GM11168 (cell line): ENCODE data around the gene GNAS.
"Not testable (repeated sequence)": the region's sequence is repeated elsewhere in the genome, so short reads cannot be mapped to it uniquely, and the experiment has no call there.

Experiments
- in situ Hi-C: fragments of 300-500 bp; cut with MboI; formaldehyde crosslinking; loops from one replicate; pipeline ENCODE4 v1.12.0; 2022; ENCODE audit warnings: low sequenced_read_pairs; ENCODE audit not compliant: unreplicated experiment

Gene GNAS

DNA sequence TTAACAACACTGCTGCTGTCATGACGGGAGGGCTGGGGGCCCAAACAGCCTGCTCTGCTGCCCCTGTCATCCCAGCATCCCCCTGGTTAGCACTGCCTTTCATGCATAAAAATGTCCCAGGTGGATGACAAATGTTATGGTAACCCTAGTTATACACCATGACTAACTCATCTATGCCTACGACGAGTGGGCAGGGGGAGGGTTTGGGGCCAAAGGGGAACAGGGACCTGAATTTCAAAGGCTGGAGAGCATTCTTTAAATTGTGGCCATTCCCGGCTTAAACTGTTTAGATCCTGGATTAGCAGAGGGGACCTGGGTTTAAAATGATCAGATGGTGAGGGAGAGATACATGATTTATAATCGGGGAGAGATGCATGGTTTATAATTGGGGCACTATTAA, 26.2 kb upstream of the GNAS start:
- in situ Hi-C loops, result no loop called here

DNA sequence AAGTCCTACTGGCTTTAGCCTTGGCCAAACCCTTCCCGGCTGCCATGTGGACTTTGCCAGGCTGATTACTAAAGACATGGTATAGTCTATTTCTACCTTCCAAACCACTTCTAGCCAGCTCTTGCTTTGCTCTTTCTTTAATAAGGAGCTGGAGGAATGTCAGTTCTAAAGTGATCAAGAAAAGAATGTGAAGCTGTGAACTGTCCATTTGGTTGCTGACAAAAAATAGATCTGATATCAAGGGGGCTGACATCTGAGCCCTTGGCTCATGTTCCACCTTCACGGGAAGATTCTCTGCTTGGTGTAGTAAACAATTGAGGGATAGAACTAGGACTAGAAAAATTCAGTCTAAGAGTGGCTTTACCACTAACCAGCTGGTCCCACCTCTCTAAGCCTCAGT, 24.4 kb upstream of the GNAS start:
- in situ Hi-C loops, result no loop called here

DNA sequence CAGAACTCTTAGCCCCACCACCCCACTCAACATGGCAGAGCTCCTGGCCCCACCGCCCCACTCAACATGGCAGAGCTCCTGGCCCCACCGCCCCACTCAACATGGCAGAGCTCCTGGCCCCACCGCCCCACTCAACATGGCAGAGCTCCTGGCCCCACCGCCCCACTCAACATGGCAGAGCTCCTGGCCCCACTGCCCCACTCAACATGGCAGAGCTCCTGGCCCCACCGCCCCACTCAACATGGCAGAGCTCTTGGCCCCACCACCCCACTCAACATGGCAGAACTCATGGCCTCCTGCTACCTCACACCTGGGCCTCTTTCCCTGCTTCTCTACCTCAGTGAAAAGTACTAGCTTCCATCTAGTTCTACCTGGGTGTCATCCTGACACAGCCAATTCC, 23.7 kb upstream of the GNAS start:
- in situ Hi-C loops, result not testable (repeated sequence)

DNA sequence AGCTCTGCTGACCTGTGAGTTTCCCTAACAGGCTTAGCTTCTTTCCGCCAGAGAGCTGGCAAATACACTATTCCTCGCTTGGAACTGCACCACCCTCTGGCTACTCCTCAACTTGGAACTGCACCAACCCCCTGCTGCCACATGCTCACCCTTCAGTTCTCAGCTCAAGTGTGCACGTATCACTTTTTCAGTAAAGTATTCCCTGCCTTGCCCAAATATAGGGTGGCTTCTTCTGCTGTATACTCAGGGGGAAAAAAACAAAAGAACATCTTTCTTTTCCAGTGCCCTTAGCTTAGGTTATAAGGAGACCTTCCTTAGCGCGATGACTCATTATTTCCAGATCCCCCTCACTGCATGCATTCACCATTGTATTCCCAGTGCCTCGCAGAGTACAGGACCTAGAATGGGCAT, 23.0 kb upstream of the GNAS start:
- in situ Hi-C loops, result no loop called here

DNA sequence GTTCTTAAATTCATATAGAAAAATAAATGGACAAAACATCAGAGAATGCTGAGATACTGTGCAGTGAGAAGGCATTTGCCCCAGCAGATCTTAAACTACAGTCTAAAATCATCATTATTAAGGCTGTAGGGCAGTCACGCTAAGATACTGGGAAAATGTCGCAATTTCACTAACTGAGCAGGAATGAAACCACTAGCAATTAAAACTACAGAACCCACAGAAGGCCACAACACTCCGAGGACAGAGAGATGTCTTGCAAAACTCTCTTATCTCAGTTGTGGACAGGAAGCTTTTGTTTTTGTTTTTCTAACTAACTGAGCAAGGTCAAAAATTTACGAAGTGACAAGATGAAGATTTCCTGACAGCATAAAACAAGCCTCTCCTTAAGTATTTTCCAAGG, 20.1 kb upstream of the GNAS start:
- in situ Hi-C loops, result no loop called here

DNA sequence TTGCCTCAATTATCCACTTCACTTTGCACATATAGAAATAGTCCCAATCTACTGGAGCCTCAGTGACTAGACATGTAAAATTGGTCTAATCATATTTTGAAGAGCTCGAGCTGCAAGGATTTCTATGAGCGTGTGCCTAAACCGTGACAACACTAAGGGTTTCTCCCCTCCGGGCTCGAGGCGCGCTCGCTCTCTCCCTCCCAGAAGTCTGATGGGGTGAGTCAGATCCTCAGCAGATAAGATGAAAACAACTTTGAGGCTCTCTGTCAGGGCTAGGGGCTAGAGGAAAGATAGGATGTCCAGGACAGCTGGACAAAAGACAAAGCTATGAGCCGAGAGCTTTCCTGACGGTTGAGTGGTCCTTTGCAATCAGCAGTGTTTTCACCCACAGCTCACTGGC, 18.6 kb upstream of the GNAS start:
- in situ Hi-C loops, result no loop called here

DNA sequence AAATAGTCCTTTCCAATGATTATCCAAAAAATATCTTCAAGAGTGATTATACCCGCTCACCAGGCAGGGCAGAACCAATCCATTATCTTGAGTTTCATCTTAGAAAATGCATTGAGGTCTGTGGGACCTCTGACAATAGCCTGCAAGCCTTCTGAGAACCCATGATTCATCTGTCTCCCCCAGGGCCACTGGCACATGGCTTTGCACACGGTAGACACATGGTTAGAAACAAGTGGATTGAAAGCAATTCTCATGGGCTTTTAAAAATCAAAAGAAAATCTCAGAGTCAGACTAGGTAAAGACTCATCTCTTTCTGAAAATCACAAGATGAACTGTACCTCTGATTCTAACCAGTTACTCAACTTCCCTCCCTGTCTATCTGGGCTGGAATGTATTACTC, 17.3 kb upstream of the GNAS start:
- in situ Hi-C loops, result no loop called here

DNA sequence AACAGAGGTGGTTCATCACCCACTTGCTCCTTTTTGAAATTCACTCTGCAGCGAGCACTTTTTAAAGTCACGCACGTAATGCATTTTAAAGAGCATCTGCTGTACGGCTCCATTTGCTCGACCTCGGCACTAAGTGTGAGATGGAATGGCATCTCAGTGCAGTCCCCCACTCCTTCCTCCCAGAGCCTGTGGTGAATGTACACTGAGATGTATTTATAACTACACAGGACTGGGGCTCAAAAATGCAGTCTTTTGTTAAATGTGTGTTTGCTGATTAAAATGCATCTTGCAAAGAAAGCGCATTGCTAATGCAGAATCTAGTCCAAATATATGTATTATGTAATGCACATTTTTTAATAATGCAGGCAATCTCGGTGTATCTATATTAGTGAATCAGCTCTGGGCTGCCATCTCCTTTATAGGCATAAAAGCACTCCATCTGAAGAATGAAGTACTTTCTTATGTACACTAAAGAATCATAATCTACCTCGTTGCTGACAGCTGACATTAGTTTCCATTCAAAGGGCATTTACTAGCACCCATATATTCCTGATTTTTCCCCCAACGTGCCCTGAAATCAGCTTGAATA, 15.8 kb upstream of the GNAS start:
- in situ Hi-C loops, result no loop called here

DNA sequence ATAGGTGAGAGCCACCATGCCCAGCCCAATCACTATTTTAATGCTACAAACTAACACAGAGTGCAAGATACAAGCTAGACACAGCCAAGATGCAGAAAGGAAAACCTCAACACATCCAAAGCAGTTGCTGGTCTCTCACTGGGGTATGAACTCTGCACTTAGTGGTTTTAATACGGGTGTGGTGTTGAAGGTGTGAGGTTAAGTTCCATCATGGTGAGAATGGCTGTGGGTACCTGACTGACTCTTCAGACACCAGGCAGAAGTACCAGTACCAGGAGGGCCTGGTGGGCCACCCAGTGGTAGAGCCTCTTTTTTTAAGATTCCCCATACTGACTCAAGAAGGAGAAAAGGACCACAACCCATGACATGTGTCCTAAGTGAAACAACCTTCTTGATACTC, 14.8 kb upstream of the GNAS start:
- in situ Hi-C loops, result no loop called here

DNA sequence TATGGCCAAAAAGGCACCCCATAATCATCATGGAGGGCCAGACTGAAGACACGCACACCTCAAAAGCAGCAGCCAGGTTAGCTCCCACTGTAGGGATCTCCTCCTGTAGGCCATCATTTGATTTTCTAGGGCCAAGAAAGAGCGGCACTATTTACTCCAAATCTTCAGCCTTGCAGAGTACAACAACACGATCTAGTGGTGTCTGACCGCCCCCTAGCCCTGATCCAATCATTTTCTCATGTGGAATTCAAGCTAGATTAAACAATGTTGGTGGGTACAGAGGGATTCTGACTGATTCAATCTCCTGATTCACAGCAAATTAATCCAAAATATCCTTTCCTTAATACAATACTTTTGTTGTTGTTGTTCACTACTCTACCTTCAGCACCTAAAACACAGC, 14.3 kb upstream of the GNAS start:
- in situ Hi-C loops, result no loop called here

DNA sequence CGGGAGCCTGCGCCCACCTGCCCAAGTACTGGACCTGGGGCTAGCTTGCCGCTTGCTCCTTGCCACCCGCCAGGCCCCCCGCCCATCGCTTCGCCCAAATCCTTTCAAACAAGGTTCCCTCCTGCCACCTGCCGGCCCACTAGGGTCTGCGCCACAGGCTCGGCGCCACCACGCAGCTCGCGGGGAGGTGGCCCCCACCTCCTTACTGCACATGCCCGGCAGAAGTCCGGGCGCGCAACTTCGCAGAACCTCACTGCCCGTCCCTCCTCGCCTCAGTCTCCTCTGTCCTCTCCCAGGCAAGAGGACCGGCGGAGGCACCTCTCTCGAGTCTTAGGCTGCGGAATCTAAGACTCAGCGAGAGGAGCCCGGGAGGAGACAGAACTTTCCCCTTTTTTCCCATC, 13.0 kb upstream of the GNAS start:
- in situ Hi-C loops, result no loop called here

DNA sequence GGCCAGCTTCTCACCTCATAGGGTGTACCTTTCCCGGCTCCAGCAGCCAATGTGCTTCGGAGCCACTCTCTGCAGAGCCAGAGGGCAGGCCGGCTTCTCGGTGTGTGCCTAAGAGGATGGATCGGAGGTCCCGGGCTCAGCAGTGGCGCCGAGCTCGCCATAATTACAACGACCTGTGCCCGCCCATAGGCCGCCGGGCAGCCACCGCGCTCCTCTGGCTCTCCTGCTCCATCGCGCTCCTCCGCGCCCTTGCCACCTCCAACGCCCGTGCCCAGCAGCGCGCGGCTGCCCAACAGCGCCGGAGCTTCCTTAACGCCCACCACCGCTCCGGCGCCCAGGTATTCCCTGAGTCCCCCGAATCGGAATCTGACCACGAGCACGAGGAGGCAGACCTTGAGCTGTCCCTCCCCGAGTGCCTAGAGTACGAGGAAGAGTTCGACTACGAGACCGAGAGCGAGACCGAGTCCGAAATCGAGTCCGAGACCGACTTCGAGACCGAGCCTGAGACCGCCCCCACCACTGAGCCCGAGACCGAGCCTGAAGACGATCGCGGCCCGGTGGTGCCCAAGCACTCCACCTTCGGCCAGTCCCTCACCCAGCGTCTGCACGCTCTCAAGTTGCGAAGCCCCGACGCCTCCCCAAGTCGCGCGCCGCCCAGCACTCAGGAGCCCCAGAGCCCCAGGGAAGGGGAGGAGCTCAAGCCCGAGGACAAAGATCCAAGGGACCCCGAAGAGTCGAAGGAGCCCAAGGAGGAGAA, 12.3 kb upstream of the GNAS start:
- in situ Hi-C loops, result no loop called here

DNA sequence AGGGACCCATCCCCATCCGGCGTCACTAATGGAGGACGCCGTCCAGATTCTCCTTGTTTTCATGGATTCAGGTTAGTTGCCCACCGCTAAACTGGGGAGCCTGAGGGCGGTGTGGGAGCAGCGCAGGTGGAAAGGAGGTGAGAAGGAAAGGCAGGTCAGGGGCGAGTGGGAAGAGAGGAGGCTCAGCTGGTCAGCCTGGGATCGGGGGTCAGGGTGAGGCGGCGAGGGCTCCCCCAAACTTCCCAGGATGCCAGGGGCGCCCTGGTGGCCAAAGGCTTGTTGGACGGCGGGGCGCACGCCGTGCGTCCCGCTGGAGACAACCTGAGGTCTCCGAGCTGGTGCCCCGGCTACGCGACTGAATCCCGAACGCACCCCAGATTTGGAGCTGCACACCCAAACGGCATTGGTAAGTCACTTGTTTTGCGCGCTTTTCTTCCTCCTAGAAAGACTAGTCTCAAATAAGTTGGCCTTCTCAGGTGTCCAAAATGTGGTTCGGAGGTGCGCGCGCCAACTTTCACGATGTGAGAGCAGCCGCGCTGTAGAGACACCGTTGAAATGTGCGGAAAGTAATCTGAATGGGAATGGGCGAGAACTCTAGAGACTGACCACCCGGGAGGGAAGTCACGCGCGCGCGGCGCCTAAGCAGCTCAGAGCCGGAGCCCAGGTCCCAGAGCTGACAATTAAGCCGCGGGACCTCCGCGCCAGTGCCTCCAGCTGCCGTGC, 11.5 kb upstream of the GNAS start:
- in situ Hi-C loops, result no loop called here

DNA sequence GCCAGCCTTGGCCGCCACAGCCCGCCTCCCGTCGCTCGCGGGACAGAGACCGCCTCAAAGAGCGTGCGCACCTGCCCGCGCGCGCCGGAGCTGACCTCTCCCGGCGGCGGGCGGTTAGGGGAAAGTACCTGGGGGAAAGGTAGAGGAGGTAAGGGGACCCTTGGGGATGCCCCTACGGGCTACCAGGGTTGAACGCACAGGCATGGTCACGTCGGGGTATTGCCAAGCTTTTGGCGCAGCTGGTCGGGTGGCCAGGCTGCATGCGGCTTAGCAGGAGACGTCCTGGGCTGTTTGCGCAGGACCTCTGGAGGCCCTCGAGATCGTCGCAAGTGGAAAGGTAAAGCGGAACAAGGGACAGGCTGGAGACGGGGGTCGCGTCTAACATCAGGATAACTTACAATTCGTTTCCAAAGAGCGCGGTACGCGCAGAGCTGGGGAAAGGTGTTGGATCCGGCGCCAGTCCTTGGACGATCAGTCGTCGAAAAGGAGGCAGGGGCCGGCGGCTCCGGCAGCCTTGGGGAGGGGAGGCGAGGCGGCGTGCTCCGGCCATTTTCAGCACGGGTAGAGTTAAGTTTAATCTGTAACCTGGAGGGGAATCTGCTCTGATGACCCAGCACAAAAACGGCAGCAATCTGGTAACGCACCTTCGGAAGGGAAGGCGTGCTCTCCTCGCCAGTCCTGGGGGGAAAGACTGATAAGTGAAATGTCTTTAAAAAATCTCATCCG, 10.8 kb upstream of the GNAS start:
- in situ Hi-C loops, result no loop called here

DNA sequence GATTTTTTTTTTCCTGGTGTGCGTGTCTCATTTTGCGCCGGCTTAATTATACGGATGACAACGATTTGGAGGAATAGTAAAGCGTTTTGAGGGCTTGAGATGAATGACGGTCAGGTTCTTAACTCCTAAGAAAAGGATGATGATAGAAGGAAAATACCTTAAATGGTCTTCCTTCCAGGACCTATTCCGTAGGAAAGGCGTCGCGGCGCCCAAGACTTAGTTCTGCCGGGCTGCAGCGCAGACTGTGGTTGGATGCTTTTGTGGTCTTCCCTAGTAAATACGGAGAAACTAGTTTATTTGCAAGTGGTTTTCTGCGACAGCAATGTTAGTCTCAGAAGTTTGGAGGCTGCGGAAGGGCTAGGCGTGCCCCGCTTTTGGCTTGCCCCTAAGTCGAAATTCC, 10.2 kb upstream of the GNAS start:
- in situ Hi-C loops, result no loop called here

DNA sequence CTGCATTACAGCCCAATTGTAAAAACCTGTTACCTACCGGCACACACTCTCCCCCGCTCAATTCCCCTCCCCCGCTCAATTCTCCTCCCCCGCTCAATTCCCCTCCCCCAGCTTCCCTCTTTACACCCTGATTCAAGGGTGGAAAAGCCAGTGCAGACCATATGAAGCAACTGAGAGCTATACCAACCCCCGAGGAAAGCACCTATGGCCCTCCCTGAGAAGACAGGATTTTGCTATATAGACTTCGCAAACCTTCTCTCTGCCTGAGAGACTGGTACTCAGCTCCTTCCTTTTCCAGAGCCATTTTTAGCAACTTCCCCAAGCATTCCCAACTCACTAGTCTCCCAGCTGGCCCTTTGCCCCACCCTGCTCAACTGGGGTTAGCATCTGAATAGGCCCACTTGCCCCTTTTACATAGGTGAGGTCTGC, 9.4 kb upstream of the GNAS start:
- in situ Hi-C loops, result no loop called here

DNA sequence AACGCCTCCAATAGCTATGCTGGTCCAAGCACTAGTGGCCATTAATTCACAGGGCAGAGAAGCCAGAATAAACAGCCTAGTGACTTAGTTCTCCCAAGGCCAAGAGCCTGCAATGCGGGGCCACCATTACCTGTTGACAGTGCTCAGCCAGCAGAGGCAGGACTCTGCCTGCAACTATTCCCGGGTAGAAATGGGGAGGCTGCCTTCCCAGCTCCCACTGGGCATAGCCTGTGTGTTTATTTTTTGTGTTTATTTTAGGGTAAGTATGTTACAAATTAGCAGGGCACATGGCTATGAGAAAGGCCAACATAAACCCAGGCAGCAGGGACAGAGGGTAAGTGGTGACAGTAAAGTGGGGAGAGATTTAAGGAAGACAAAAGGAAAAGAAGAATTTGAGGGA, 6.8 kb upstream of the GNAS start:
- in situ Hi-C loops, result no loop called here

DNA sequence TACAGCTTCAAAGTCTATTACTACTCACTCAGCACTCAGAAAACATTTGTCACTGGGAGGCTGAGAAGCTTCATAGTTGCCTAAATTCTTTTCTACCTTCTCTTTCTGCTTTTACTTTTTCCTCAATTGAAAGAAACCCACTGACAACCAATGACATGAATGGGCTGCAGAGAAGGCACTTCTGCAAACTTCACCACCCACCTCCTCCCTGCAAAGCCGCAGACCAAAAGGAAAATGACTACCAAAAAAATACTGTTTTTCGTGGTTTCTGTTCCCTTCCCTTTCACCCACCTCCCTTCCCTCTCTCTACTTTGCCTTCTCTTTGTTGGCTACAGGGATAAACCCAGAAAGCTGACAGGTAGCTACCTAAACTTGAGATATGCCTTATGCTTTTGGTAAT, 5.1 kb upstream of the GNAS start:
- in situ Hi-C loops, result no loop called here

DNA sequence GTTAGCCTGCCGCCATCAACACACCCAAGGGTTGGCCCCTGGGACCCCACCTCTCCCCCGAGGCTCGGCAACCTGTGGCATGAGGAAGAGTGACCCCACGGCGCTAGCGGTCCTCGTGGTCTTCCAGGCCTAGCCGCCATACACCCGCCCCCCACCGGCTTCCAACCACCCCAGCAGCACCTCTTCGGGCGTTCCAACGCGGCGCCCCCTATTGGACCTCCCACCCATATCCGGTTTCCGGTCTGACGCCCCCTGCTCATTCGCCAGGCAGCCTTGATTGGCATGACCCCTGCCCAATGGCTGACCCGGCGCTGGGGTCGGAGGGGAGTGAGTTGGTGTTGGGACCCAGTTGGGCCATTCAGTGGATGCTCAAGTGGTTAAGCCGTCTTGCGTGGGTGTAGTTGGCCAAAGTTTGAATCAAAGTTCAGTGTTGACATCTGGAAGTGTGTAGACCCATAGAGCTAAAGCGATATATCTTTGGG, 1.8 kb upstream of the GNAS start, which contains the start of gene GNAS-AS1:
Gene GNAS-AS1 (minus strand): TSS at position 210 of the 482 bp plus-strand sequence.
- in situ Hi-C loops, result loop anchor here (25.0 kb wide), 2 partner anchors 613 to 637 kb away; partner anchors contain the start of gene ANKRD60

DNA sequence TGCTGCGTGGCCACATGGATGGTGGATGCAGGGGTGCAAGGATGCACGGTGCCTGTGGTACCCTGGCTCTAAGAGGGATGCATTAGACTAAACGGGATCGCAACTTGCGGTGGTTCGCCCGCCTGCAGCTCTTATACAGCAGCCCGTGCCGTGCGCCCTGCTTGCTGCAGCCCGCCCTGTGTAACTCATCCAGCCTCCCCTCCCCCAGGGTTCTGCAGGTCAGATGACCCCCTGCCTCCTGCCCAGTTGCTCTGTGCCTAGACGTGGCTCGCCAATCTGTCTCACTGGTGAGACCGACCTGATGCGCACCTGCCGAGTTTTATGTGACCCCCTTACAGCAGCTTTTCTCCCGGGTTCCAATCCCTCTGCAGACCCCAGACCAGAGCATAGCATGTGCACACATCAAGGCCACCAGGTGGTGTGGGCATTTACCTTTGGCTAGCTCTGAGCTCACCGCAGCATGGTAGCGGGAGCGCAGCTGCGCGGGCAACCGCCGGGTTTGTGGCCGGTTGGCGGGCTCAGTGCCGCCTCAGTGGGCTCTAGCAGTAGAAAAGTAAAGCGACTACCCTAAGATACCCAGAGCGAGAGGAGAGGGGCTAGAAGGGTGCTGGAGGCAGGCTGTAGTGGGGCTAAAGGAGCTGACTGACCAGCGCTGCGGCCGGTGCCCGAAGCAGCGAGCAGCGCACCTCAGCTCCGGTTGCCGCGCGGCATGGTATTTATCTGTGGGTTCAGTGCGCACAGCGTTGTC, 1.1 kb upstream of the GNAS start:
- in situ Hi-C loops, result loop anchor here (25.0 kb wide), 2 partner anchors 614 to 636 kb away; partner anchors contain the start of gene ANKRD60
